ENCODE data around the gene GPR62.

GRCh38 chr3:51998774-51999173, 43.6 kb downstream of the GPR62 start:
- TF ChIP-seq CTCF (IDR thresholded peaks at IDR 0.05) (no peak), POLR2A (IDR thresholded peaks at IDR 0.05) (no peak)
